SK-N-SH (cell line): Measurements from ENCODE around the gene TMEM117. TPM values are rescaled to one million over a fixed set of nuclear protein-coding genes. Genes with fewer than 3 reads are reported as not detected.

Source experiments
- CTCF ChIA-PET: fragments of 300-600, 350-600 bp; formaldehyde crosslinking; extraction: SDS; loops from one replicate; lab custom pipeline; 2021; lab: Yijun Ruan, JAX
- POLR2A ChIA-PET: fragments of 350-600 bp; sonication (Branson Sonifier 250); formaldehyde crosslinking; extraction: SDS; loops from one replicate; lab custom pipeline; 2020; ENCODE audit warnings: antibody characterized with exemption, inconsistent platforms; lab: Yijun Ruan, JAX
- DNase-seq: peaks from one replicate; pipeline ENCODE4 v3.0.0; 2012
- H2AFZ ChIP-seq: fragments of 200-600 bp; sonication (generic); 2 replicates; pipeline ENCODE4 v1.8.1; 2016; ENCODE audit warnings: antibody characterized with exemption, mild to moderate bottlenecking, low read depth
- H3F3A ChIP-seq: fragments of 200-600 bp; sonication (generic); replicated peaks from 2 replicates; pipeline ENCODE3; 2016; ENCODE audit warnings: antibody characterized with exemption, mild to moderate bottlenecking; ENCODE audit not compliant: insufficient read depth
- H3K27ac ChIP-seq, 2 experiments: fragments of 200-500 bp in 1 of 2; fragments of 200-600 bp in 1 of 2; sonication (Bioruptor generic) in 1 of 2; sonication (generic), shearing (Covaris generic) in 1 of 2; 2 replicates each; pipeline versions ENCODE4 v1.5.1 to v1.6.1; 2014 to 2016; ENCODE audit warnings: low read depth in 2 of 2, inconsistent platforms in 1 of 2, low read length in 1 of 2, mild to moderate bottlenecking in 1 of 2, mixed read lengths in 1 of 2
- H3K27me3 ChIP-seq: fragments of 200-600 bp; sonication (generic), shearing (Covaris generic); 2 replicates; pipeline ENCODE4 v1.6.1; 2016; ENCODE audit warnings: mixed run types; ENCODE audit not compliant: insufficient read depth
- H3K36me3 ChIP-seq, 2 experiments: fragments of 200-500 bp in 1 of 2; fragments of 200-600 bp in 1 of 2; sonication (Bioruptor generic) in 1 of 2; sonication (generic) in 1 of 2; replicated peaks in 1 of 2; 2 replicates each; pipeline versions ENCODE3 to v1.5.1; 2014 to 2016; ENCODE audit warnings: low read length in 1 of 2, mild to moderate bottlenecking in 1 of 2; ENCODE audit not compliant: insufficient read depth in 2 of 2, control insufficient read depth in 1 of 2
- H3K4me1 ChIP-seq, 2 experiments: fragments of 200-500 bp in 1 of 2; fragments of 200-600 bp in 1 of 2; sonication (Bioruptor generic) in 1 of 2; sonication (generic), shearing (Covaris generic) in 1 of 2; 2 replicates each; pipeline versions ENCODE4 v1.5.1 to v1.6.1; 2014 to 2016; ENCODE audit warnings: low read depth in 1 of 2, low read length in 1 of 2, mixed run types in 1 of 2; ENCODE audit not compliant: insufficient read depth in 2 of 2, control insufficient read depth in 1 of 2
- H3K4me2 ChIP-seq: fragments of 200-600 bp; sonication (generic), shearing (Covaris generic); 2 replicates; pipeline ENCODE4 v1.6.1; 2017; ENCODE audit warnings: mixed run types
- H3K4me3 ChIP-seq, 2 experiments: fragments of 200-500 bp in 1 of 2; fragments of 200-600 bp in 1 of 2; sonication (Bioruptor generic) in 1 of 2; sonication (generic), shearing (Covaris generic) in 1 of 2; 2 replicates each; pipeline versions ENCODE4 v1.5.1 to v1.8.1; 2014 to 2016; ENCODE audit warnings: low read depth in 2 of 2, inconsistent platforms in 1 of 2, low read length in 1 of 2, mild to moderate bottlenecking in 1 of 2, mixed read lengths in 1 of 2, moderate library complexity in 1 of 2
- H3K79me2 ChIP-seq: fragments of 200-600 bp; sonication (generic); 2 replicates; pipeline ENCODE4 v1.8.1; 2017; ENCODE audit warnings: mild to moderate bottlenecking; ENCODE audit not compliant: insufficient read depth
- H3K9ac ChIP-seq: fragments of 200-600 bp; sonication (generic); 2 replicates; pipeline ENCODE4 v1.6.1; 2017; ENCODE audit warnings: mixed run types
- H3K9me2 ChIP-seq: fragments of 200-600 bp; sonication (generic); 2 replicates; pipeline ENCODE4 v1.6.1; 2017; ENCODE audit warnings: mixed run types
- H3K9me3 ChIP-seq: fragments of 200-600 bp; sonication (generic); 2 replicates; pipeline ENCODE4 v1.6.1; 2017; ENCODE audit warnings: mixed run types, mild to moderate bottlenecking, moderate library complexity
- H4K20me1 ChIP-seq: fragments of 200-600 bp; sonication (generic); 2 replicates; pipeline ENCODE4 v1.6.1; 2017; ENCODE audit warnings: mild to moderate bottlenecking, mixed run types; ENCODE audit not compliant: insufficient read depth
- CTCF ChIP-seq: fragments of 200-600 bp; sonication (generic); IDR thresholded peaks from 2 replicates; pipeline ENCODE4 v1.6.1; 2017; ENCODE audit warnings: antibody characterized with exemption, mild to moderate bottlenecking, moderate library complexity
- ELF1 ChIP-seq: IDR thresholded peaks from 2 replicates; pipeline ENCODE4 v1.4.0; 2012
- EP300 ChIP-seq, 2 experiments: IDR thresholded peaks; 2 replicates each; pipeline versions ENCODE4 v1.4.0 to v1.6.1; 2012; ENCODE audit warnings: borderline replicate concordance in 1 of 2, low read depth in 1 of 2, low read length in 1 of 2
- FOSL2 ChIP-seq: IDR thresholded peaks from 2 replicates; pipeline ENCODE4 v1.4.0; 2012; ENCODE audit warnings: low read depth, mild to moderate bottlenecking, moderate library complexity, borderline replicate concordance
- FOXM1 ChIP-seq: IDR thresholded peaks from 2 replicates; pipeline ENCODE4 v1.4.0; 2012; ENCODE audit warnings: low read depth, mild to moderate bottlenecking
- GABPA ChIP-seq: IDR thresholded peaks from 2 replicates; pipeline ENCODE4 v1.4.0; 2012; ENCODE audit warnings: low read depth, mild to moderate bottlenecking
- IRF3 ChIP-seq: fragments of 150-350 bp; IDR thresholded peaks from 2 replicates; pipeline ENCODE4 v1.6.1; 2016; ENCODE audit warnings: mild to moderate bottlenecking, low read depth, low read length
- MXI1 ChIP-seq: IDR thresholded peaks from 2 replicates; pipeline ENCODE4 v1.6.1; 2012; ENCODE audit warnings: mild to moderate bottlenecking, low read depth, low read length, improper control_type of control experiment
- NFIC ChIP-seq: IDR thresholded peaks from 2 replicates; pipeline ENCODE4 v1.4.0; 2012; ENCODE audit warnings: borderline replicate concordance
- NRF1 ChIP-seq: IDR thresholded peaks from 2 replicates; pipeline ENCODE4 v1.6.1; 2012; ENCODE audit warnings: low read depth, mild to moderate bottlenecking, low read length
- RAD21 ChIP-seq: IDR thresholded peaks from 2 replicates; pipeline ENCODE4 v1.6.1; 2012; ENCODE audit warnings: mild to moderate bottlenecking, low read length
- RCOR1 ChIP-seq: fragments of 150-350 bp; IDR thresholded peaks from 2 replicates; pipeline ENCODE4 v1.6.1; 2017; ENCODE audit warnings: antibody characterized with exemption, low read length
- SIN3A ChIP-seq: IDR thresholded peaks from 2 replicates; pipeline ENCODE4 v1.6.1; 2012; ENCODE audit warnings: low read depth, mild to moderate bottlenecking, low read length, moderate library complexity, borderline replicate concordance
- TCF12 ChIP-seq: IDR thresholded peaks from 2 replicates; pipeline ENCODE4 v1.4.0; 2012
- YY1 ChIP-seq: IDR thresholded peaks from 2 replicates; pipeline ENCODE4 v1.4.0; 2012; ENCODE audit warnings: low read depth, mild to moderate bottlenecking
- WGBS: methylation state at CpG from one replicate; pipeline ENCODE4 v1.1.6; 2017; ENCODE audit warnings: low lambda C conversion rate; 5-methylcytosine and 5-hydroxymethylcytosine counted together
- polyA plus RNA-seq, 3 experiments: library from polyadenylated mRNA; depleted of rRNA; stranded (reverse); fragments of >200 nt; gene quantifications; 2 replicates each; pipeline ENCODE4 v1.2.3, GENCODE V29; 2012

TMEM117 gene
- polyA plus RNA-seq, 1 of the 3 experiments (the other 2 are of a cell fraction) = 0.81 TPM

DNA sequence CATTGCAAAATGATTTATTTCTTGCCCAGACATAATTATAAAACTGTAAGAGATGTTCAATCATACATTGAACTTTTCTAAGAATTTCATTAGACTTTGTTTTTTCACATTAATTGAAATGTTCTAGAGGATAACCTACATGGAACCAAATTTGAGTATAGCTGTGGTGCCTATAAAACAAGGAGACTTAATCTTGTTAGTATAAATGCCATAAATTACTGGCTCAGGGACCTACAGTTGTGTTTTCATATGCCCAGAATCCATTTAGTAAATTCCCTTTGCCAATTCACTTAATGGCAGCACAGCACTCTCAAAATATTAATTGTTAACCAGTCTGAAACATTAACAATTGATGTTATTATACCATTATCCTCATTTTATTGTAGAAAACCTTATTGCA lies 551.7 kb downstream of the TMEM117 start (continued):
- TF ChIP-seq FOSL2 (no peak), ELF1 (no peak), RAD21 (no peak), CTCF (no peak), GABPA (no peak)

DNA sequence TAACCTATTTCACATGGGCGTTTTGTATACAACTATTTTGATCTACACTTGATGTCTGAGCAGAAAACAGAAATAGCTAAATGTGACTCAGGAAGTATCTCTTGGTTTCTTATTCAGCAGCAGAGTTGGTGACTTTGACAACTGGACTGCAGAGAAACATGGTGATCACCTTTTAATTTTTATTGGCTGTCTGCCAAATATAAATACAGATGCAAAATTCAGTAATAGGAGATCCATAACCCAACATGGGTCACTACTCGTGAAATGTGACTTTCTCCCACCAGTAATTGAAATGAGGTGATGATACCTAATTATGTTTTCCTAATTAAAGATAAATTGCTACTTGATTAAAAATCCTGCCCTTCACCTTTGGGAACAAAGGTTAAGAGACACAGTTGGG lies 553.2 kb downstream of the TMEM117 start:
- Histone ChIP-seq H3K9me2 (no peaks in the 10 kb centered on the region), H3K4me2 (no peak overlapping the region), H2AFZ (no peak overlapping the region), H3K36me3 (no peaks in the 10 kb centered on the region), H3K4me3 (no peak overlapping the region), H3K9ac (no peak overlapping the region), H3K9me3 (no peaks in the 10 kb centered on the region), H3K27ac (no peak overlapping the region), H3K79me2 (no peaks in the 10 kb centered on the region), H3F3A (no peaks in the 10 kb centered on the region), H3K27me3 (no peaks in the 10 kb centered on the region), H3K4me1 (peaks cover 0 to 9% of the 10 kb centered on the region in 2 experiments; a peak in 2 of 4 replicates), H4K20me1 (no peaks in the 10 kb centered on the region)
- ChIA-PET CTCF (interaction anchor here (1.1 kb wide), 1 partner anchor 509 kb away, joined by 3 read pairs; no protein-coding TSS in a partner anchor), POLR2A (no interaction called here)
- TF ChIP-seq EP300 (IDR thresholded peaks at IDR 0.05; ENCODE audit: borderline replicate concordance in 1 of 2, low read depth in 1 of 2, low read length in 1 of 2) (no peak), YY1 (no peak), MXI1 (no peak), TCF12 (no peak), SIN3A (no peak), IRF3 (no peak), RAD21 (no peak), FOXM1 (no peak), NFIC (no peak), NRF1 (no peak), GABPA (no peak)
- WGBS = 67% methylated on average over 2 of the region's 2 CpGs
- DNase-seq = no peak

DNA sequence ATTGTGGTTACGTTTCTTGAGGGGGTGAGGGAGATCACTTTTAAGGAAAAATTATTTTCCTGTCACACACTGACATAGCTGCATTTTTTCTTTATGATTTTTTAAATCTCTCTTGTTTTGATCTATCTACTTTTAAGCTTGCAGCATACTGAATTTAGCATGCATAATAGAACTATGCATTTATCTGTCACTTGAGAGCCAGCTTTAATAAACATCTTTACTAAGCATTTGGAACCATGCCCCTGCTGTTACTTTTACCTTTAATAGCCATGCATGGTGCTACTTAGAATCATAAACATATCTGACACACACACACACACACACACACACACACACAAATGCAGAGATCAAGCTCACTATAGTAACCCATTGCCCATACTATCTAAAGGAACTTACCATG lies 554.0 kb downstream of the TMEM117 start:
- no peak for TF ChIP-seq RCOR1
- no peaks in the 10 kb centered on the region for H3K36me3 ChIP-seq
- no peaks in the 10 kb centered on the region for H3K79me2 ChIP-seq
- 26% methylated on average over 1 of the region's 1 CpG for WGBS
- H3K27me3 ChIP-seq = no peaks in the 10 kb centered on the region
- H3K9me3 ChIP-seq = no peaks in the 10 kb centered on the region
- no peak for DNase-seq
- H3K9ac ChIP-seq = no peak overlapping the region
- H3K9me2 ChIP-seq = no peaks in the 10 kb centered on the region
- CTCF ChIA-PET = interaction anchor here (0.6 to 1.1 kb wide), 3 partner anchors 121 to 541 kb away, joined by 3 to 4 read pairs (median 3); no protein-coding TSS in a partner anchor
- H3F3A ChIP-seq = no peaks in the 10 kb centered on the region
- no peaks in the 10 kb centered on the region for H4K20me1 ChIP-seq
- H3K4me1 ChIP-seq = peaks cover 0 to 9% of the 10 kb centered on the region in 2 experiments; a peak in 2 of 4 replicates
- POLR2A ChIA-PET = interaction anchor here (0.9 kb wide), 1 partner anchor 12 kb away, joined by 3 read pairs; no protein-coding TSS in a partner anchor
- no peak overlapping the region for H3K4me2 ChIP-seq
- no peak overlapping the region for H3K4me3 ChIP-seq
- no peak overlapping the region for H3K27ac ChIP-seq
- no peak overlapping the region for H2AFZ ChIP-seq
